ENCODE results near the gene PIGZ.

- TF ChIP-seq CTCF (IDR thresholded peaks at IDR 0.05): no peak
- no peak for TF ChIP-seq POLR2A (IDR thresholded peaks at IDR 0.05)
These were observed 2.6 kb upstream of the PIGZ start for GRCh38 chr3:196971094-196971698.
